Stimulated activated CD4-positive, alpha-beta T cell treated with anti-CD3 and anti-CD28 coated beads, TNF-alpha, amount 100 ng/mL, for 48 hours (primary cell): ENCODE results near the gene METAP1D.

Experiments used
- DNase-seq, 3 donors: peaks; one replicate each; pipeline ENCODE4 v3.0.0-alpha.2; 2020; ENCODE audit warnings: low read depth in 3 of 3

METAP1D gene

DNA sequence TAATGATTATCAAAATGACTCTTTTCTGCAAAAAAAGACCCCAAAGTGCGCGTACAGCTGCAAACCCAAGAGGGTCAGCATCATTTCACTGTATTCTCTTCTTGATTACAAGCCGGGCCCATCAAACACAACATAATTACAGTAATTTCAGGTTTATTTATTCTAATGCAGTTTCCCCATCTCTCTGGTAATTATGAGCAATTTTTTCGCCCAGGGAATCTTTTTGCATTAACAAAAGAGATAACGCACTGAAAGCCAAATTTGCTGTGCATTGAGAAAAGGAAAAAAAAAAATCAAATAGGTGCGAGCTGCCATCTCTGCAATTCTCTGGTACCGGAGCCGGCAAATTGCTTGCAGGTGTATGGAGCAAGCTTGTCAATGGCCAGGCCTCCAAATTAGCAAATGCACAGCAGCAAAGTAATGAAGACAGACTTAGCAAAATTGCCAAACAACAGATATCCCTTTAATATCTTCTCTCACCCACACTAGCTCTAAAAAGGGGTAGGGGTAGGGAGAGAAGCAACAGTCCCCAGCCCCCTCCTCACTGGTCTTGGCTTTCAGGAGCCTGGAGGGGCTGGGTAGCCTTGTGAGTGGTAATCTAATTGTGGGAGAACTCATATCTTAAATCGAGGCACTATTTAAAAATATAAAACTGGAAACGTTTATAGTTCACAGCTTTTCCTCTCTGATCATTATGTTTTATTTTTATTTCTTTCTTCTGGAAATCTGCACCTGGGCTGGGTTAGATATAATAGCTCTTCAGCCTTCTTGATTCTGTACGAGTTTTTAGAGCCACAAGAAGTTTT, 92.2 kb downstream of the METAP1D start:
- no peak for DNase-seq

DNA sequence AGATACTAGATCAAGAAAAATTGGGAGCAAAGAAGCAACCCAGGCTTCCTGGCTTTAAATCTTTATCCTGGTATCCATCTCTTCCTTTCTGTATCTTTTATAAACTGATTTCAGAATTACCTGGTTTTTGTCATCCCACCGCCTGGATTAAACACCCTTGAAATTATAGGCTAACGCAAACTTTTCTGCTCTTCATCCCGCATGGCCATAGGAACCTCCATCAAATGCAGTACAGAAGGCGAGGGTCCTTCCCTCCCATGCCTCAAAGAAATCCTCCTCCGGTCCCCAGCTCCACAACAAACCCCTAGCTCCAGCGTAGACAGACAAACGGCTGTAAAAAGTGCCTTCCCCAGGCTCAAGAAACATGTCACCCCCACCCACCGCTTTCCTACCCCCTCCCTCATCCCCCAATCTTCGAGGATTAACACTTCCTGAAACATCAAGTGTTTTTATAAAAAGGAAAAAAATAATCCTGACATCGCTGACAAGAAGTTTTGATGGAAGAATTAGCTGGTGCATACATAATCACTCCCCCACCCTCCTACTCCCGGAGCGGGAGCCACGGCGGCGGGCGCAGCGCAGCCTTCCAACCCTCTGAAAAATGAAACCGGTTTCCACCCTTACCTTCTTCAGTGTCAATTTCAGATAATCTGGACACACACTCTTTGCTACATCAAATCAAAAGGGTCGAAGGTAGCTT, 93.1 kb downstream of the METAP1D start:
- DNase-seq: no peak

DNA sequence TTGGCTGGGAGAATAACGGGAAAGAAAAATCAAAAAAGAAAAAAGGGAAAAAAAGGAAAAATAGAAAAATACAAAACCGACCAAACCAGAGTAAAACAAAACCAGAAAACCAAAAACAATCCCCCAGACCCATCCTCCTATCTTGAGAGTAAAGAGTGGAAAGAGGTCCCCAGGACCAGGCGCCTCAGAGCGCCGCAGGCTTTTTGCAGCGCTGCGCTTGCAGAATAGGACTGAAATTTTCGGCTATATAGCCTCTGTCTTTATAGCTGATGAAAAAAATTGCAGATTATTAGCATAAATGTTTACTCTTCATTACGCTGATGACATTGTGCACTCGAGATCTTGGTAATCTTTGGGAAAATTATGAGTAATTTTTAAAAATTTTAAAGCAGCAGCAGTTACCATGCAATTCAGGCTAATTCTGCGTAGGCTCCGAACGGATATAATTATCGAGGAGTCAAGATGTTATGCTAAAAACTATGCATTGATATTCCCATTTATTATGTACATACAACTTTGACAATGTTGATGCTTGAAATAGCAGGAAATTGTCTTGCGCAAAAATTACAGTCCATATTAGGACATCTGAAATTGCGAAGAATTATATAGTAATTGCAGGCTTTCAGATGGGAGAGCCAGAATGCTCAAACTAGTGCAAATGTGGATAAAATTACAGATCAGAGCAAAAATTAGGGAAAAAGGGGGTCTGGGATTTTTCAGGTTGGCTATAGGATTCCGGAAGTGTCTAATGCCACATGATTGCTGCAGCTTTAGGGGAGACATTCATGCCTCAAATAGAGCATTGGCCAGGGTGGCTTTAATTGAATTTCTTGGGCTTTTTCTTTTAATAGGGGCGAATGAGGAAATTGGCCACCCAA, 93.9 kb downstream of the METAP1D start:
- DNase-seq: no peak

DNA sequence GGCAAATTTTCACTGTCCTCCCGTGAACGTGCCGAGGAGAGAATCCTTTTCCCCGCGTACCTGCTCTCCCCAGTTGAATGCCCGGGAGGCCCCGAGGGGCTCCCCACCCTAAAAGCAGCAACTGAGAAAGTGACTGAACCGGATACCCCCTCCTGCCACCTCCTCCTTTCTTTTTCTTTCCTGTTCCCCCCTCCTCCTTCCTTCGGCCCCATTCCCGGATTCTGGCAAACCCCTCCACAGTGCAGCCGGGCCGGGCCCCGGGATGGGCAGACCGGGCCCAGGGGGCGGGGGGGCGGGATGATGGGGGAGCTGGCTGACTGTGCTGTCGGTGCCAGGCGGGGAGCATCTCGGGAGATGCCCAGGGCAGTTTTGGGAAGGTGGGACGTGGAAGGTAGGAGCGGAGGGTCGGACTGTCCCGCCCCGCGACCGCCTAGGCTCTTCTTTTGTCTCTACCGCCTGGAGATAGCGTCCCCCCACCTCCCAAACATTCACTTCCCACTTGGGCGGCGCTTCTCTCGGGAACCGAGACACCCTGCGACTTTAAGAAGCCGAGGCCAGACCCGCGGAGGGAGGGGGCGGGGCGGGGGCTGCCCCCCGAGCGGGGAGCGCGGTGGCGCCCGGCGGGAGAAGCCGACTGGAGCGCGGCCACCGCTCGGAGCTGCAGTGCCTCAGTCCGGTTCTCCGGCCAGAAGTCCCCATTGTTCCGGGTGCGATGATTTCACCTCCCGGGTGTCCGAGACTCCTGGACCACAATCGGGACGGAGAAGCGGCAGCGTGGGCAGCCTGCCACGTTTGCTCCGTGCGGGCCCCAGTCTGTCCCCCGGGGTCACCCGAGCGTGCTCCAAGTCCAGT, 94.8 kb downstream of the METAP1D start:
- no peak for DNase-seq

DNA sequence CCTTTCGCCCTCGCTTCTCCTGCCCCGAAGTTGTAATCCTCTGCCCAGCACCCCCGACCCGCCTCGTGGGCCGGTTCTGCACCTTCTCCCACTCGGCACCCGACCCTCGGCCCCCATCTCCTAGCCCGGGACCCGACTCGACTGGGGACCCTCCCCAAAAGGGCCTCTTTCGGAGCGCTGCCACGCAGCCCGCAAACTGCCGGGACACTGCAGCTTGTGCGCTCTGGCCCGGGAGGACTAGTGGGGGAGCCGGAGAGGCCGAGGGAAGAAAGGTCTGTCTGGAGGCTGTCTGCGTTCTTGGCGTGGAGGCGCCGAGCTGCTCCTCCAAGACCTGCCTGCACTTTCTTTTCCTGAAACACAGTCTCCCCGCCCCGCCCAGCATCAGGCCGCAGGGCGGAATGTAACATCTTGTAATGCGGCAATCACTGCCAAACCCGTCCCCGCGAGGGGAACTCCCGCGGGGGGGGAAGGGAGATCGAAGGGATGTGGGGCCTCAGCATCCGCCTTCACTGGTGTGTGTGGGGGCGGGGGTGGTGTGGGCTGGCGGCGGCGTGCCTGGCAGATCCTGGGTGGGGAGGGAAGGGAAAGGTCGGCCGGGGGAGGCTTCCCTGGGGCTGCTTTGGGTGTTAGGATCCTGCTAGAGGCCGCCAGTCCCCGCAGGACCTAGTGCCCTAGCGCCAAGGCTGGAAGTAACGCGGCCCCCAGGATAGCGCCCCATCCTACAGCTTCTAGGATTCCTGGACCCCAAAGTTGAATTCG, 95.6 kb downstream of the METAP1D start:
- DNase-seq: no peak

DNA sequence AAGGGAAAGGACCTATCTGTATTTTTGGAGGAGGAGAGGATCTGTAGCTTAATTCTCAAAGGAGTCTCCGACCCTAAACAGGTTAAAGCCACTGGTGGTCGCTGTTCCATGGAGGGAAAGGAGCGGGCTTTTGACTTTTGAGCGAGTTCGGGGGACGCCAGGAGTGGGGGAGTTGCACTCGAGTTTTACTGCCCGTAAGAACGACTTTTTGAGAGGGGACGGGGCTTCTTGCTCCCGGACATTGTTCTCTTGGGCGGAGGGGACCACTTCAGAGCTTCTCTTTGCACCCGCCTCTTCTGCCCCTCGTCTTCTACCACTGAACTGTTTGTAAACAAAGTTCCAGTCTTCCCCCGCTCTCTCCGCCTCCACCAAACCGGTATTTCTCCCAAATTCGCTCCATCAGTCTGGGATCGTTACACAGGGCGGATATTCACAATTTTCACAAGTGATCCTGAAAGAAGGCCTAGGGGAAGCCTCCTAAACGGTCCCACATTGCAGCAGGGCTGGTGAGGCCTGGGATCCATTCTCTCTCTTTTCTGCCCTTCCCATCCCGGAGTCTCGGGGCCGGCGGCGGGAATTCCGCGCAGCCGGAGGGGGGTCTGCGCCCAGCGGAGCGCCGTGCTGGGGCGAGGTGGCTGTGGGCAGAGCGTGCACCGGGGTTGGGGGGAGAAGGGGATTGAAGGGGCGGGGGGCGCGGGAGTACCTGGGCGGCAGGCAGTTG, 96.3 kb downstream of the METAP1D start:
- no peak for DNase-seq

DNA sequence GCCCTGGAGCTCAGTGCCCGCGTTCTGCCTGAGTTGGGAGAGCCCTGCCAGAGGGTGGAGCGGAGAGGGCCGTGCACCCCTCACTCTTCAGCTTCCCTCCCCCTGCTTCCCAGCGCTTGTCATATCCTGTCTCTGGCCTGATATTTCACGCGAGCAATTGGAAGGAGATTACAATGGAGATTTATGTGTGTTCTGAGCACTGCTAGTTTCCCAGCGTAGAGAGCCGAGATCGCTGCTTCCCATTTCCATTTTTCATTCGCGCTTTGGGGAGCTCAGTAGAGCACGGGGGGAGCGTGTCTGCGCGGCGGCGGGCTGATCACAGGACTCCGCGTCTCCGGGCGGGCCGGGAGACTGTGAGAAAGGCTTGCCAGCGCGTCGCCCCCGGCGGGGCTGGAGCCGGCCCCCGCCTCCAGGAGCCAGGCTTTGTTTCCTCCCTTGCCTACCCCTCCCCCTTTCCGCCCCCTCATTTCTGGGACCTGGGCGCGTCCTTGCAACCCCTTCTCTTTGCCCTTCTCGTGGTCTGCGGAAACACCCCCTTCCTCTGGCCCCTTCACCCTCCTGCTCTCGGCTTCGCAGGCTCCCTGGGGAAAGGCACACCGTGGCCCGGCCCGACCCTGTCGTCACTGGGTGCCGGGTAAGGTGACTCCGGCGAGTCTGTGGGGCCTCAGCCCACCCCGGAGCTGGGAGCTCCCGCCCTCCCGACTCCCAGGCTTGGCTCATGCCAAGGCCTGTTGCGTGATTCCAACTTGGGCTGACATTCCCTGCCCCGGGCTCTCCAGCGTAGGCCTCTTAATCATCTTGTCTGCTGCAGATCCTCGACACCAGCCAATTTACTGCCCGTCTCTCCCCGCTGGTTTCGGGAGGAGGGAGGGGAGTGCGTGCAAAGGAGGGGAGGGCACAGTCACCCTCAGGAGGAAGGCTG, 97.1 kb downstream of the METAP1D start:
- DNase-seq: no peak

DNA sequence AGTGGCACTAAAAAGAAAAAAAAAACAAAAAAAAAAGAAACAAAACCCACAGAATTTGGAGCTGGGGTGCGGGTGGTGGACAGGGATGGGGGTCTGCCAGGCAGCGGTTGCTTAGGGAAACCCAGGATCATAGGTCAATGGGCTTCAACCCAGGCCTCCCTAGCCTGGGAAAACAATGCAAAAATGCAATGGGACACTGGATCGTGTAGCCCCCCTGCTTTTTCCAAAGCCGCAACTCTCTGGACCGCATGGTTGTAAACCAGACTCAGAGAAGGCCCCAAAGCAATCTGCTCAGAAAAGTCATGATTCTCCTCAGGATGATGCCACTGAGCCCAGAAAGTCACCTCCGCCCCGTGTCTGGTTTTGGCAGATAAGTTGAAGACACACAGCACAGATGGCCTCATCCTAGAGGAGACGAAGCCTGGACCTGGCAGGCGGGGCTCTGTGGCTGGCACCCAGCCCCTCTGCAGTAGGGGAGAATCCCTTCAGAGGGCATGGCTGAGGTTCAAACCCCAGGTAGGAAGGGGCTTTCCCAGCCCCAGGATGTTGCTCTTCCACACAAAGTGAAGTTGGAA, 97.9 kb downstream of the METAP1D start:
- no peak for DNase-seq

DNA sequence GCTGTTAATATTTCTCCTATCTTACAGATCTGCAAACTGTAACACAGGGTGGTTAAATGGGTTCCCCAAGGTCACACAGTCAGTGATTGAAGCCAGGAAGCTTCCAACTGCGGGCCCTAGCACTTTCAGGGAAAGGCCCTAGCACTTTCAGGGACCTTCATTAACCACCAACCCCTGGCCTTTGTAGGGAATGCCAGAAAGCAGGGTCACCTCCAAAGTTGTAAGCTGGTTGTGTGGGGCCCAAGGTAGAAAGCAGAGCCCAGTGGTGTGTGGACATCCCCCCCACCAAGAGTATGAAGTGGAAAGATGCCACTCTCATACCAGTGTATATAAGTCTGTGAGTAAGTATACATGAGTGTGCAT, 98.5 kb downstream of the METAP1D start:
- no peak for DNase-seq

DNA sequence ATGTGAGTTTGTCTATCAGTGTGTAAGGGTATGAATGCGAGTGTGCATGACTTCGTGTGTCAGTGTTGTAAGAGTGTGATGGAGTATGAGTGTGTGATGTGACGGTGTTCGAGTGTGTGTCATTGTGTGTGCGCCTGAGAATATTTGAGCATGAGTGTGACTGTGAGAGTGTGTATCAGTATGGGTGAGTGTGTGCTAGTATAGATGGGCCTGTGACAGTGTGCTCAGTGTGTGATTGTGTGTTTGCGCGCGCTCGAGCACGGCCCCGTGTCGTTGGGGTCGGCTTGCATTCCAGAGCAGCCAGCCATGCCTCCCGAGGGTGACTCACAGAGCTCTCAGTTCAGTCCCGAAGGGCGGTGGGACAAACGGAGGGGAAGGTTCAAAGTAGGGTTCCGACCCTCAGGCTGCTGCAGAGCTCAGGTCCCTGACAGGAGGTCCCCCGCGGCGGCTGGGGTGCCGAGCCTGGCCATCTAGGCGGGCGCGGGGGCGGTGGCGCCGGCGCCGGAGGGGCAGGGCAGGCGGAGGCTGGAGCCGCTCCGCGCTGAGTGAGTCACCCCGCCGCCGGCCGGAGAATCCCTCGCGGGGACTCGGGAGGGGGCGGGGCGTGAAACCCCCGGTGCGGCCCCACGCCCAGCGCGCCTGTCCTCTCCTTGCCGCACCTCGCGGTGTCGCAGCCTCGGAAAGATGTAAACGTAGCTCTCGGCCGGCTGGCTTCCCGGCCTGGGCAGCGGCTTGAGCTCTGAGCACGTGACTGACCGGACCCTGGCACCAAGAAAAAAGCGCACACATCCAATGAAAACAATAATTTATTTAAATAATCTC, 99.1 kb downstream of the METAP1D start:
- DNase-seq: no peak

DNA sequence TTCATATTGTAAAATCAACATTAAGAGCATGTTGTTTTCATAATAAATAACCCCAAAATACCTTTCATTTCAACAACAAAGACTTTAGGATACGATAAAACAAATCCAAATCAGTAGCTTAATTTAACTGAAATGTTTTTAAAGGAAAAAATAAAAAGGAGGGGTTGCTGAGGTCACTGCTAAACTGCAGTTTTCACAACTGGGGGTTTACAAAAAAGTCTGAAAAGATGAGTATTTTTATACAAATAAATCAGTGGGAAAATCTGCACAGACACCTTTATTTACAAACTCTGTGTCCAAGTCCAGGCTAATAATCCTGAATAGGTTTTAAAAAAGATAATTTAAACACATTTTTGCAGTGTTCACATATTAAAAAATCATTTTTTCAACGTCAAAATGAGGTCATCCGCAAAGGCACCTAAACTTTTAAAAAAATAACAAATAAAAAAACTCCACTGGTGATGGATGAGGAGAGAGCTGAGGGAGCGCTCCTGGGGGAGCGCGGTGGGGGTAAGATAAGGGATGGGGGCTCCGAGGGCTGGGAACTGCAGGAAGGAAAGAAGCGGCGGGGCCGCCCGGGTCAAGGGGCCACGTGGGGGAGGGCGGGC, 99.8 kb downstream of the METAP1D start:
- no peak for DNase-seq

DNA sequence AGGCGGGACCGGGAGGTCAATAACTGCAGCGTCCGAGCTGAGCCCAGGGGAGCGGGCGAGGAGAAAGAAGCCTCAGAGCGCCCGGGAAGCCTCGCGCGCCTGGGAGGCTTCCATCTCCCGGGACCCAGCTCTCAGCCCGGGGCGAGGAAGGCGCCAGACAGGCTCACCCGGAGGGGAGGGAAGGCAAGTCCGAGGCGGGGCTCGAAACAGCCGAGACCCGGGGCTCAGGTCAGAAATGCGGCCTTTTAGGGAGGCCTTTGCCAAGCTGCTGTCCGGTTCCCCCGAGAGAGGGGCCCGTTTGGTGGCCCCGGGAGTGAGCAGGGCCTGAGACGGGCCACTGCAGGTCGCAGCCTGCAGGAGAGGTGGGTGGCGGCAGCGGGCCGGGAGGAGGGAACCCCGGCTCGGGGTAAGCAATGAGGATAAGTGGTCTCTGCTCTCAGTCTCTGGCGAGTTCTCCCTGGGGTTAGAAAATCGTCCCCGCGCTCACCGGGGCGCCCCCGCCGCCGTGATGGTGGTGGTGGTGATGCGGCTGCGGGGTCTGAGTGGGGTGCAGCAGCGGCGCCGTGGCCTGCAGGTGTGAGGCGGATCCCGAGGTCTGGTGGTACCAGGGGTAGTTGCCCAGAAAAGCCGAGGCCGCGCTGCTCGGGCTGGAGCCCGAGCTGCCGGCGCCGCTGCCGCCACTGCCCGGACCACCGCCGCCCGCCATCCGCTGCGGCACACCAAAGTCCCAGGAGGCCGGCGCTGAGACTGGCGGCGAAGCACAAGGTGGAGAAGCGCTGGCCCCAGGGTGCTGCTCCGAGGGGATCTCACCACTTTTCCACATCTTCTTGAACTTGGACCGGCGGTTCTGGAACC, 100.6 kb downstream of the METAP1D start:
- DNase-seq: no peak

DNA sequence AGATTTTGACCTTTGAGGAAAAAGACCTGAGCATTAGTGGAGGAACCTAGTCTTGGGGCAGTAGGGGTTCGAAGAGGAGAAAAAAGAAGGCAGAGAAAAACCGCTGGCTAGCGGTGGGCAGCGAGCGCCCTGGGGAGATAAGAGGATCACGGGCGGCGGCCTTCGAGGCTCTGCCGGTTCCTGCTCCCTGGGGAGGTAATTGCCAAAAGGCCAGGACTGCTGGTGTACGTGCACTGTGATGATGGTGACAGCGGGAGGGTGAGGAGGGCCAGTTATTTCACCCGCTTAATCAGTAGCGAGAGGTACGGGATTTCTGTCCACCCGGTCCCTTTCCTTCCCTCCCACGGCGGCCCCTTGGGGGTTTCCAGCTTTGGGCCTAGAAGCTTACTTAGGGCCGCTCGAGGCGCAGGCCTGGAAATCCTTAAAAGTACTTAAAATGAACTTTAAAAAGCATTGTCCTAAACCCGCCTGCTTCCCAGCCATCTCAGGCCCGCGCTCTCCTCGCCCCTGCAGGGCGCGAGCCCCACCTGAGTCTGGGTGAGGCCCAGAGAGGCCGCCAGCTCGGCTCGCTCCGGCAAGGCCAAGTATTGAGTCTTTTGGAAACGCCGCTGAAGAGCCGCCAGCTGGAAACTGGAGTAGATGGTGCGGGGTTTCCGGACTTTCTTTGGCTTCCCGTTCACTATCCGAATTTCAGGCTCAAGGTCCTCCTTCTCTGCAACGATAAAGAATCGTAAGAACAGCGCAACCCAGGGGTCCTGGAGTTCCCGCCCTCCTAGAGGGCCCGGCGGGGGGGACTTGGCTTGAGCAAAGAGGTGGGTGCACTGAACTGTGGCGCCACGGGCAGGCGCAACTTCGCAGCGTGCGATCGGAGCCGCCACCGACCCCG, 101.4 kb downstream of the METAP1D start:
- no peak for DNase-seq

DNA sequence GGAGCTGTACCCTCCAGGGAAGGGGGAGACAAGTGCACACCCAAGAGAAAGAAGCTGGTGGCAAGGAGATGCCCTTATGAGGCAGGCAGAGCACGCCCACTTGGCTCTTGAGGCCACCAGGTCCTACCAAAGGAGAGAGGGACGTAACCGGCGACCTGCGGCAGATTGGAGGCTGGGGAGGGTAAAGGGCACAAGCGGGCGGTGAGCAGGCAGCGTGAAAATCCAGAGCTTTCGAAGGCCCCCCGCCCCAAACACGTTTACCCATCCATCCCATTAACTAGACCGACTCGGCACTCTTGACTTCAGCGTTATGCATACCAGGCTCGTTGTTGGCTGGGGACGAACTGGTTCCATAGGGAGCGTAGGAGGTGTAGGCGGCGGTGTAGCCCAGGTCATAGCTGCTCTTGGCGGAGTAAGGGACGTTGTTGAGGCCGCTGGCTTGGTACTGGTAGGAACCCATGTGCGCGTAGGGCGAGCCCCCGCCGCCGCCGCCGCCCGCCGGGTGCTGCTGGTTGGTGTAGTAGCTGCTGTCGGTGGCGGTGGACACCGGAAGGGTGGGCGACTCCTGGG, 102.2 kb downstream of the METAP1D start:
- no peak for DNase-seq
